ENCODE data around the gene IQCK.
"Not testable (repeated sequence)": the region's sequence is repeated elsewhere in the genome, so short reads cannot be mapped to it uniquely, and the experiment has no call there.

Gene IQCK

GRCh38 chr16:19757026-19757425 lies 39.0 kb downstream of the IQCK start:
- DNase-seq (ENCODE audit: low read depth, low spot score) = no peak

GRCh38 chr16:19757762-19758595 lies 39.9 kb downstream of the IQCK start:
- DNase-seq (ENCODE audit: low read depth, low spot score) = no peak

GRCh38 chr16:19760356-19761060 lies 42.4 kb downstream of the IQCK start:
- DNase-seq (ENCODE audit: low read depth, low spot score) = no peak

- no peak for DNase-seq (ENCODE audit: low read depth, low spot score)
Observed at GRCh38 chr16:19765860-19766553, 47.9 kb downstream of the IQCK start.

GRCh38 chr16:19766554-19766884 lies 48.4 kb downstream of the IQCK start:
- no peak for DNase-seq (ENCODE audit: low read depth, low spot score)

- DNase-seq (ENCODE audit: low read depth, low spot score) = no peak
Observed at GRCh38 chr16:19766988-19767387, 48.9 kb downstream of the IQCK start.

GRCh38 chr16:19767497-19767896 lies 49.4 kb downstream of the IQCK start:
- DNase-seq (ENCODE audit: low read depth, low spot score) = no peak

- DNase-seq (ENCODE audit: low read depth, low spot score) = no peak
Observed at GRCh38 chr16:19769239-19769638, 51.2 kb downstream of the IQCK start.

GRCh38 chr16:19771040-19771439 lies 53.0 kb downstream of the IQCK start:
- DNase-seq (ENCODE audit: low read depth, low spot score) = no peak

GRCh38 chr16:19771796-19772195 lies 53.7 kb downstream of the IQCK start:
- DNase-seq (ENCODE audit: low read depth, low spot score) = no peak

GRCh38 chr16:19774024-19774423 lies 56.0 kb downstream of the IQCK start:
- no peak for DNase-seq (ENCODE audit: low read depth, low spot score)

- no peak for DNase-seq (ENCODE audit: low read depth, low spot score)
Observed at GRCh38 chr16:19776147-19776546, 58.1 kb downstream of the IQCK start.

GRCh38 chr16:19776565-19776964 lies 58.5 kb downstream of the IQCK start:
- DNase-seq (ENCODE audit: low read depth, low spot score) = no peak

- DNase-seq (ENCODE audit: low read depth, low spot score) = no peak
Observed at GRCh38 chr16:19780321-19780720, 62.2 kb downstream of the IQCK start.

- DNase-seq (ENCODE audit: low read depth, low spot score) = no peak
Observed at GRCh38 chr16:19781226-19781625, 63.2 kb downstream of the IQCK start.

- no peak for DNase-seq (ENCODE audit: low read depth, low spot score)
Observed at GRCh38 chr16:19783363-19784182, 65.5 kb downstream of the IQCK start.

- no peak for DNase-seq (ENCODE audit: low read depth, low spot score)
Observed at GRCh38 chr16:19784183-19784736, 66.2 kb downstream of the IQCK start.

- no peak for DNase-seq (ENCODE audit: low read depth, low spot score)
Observed at GRCh38 chr16:19785081-19785480, 67.0 kb downstream of the IQCK start.

GRCh38 chr16:19785512-19786130 lies 67.5 kb downstream of the IQCK start:
- no peak for DNase-seq (ENCODE audit: low read depth, low spot score)

- not testable (repeated sequence) for DNase-seq (ENCODE audit: low read depth, low spot score)
Observed at GRCh38 chr16:19801369-19801768, 83.3 kb downstream of the IQCK start.

- not testable (repeated sequence) for DNase-seq (ENCODE audit: low read depth, low spot score)
Observed at GRCh38 chr16:19801824-19802223, 83.8 kb downstream of the IQCK start.

Data from ELF-1 (cell line).